Aorta (tissue), 5 donors: Measurements from ENCODE around the gene CNGA3. TPM values are rescaled to one million over a fixed set of nuclear protein-coding genes. Genes with fewer than 3 reads are reported as not detected.
A peak's percentile ranks its signal among the peaks of the same experiment; 100 is the strongest.

Source experiments
- ATAC-seq: fragments of 200-7000 bp; cut with Tn5 transposase; one replicate; pipeline ENCODE4 v1.9.1; 2022; ENCODE audit warnings: moderate library complexity; ENCODE audit not compliant: low FRiP score
- DNase-seq, 2 donors: peaks; one replicate each; pipeline ENCODE4 v3.0.0-alpha.2; 2020
- H3K27ac ChIP-seq, 2 donors: one replicate each; pipeline ENCODE4 v1.5.1; 2013; ENCODE audit warnings: low read length in 2 of 2, mild to moderate bottlenecking in 2 of 2, moderate library complexity in 2 of 2, control low read depth in 1 of 2, inconsistent platforms in 1 of 2, low read depth in 1 of 2
- H3K27me3 ChIP-seq, 2 donors: one replicate each; pipeline ENCODE4 v1.6.1; 2013; ENCODE audit warnings: control low read depth in 1 of 2, low read length in 1 of 2, mild to moderate bottlenecking in 1 of 2, moderate library complexity in 1 of 2; ENCODE audit not compliant: insufficient read depth in 2 of 2, control insufficient read depth in 1 of 2
- H3K36me3 ChIP-seq, 2 donors: one replicate each; pipeline ENCODE4 v1.6.1; 2013; ENCODE audit warnings: control low read depth in 1 of 2, low read length in 1 of 2, mild to moderate bottlenecking in 1 of 2; ENCODE audit not compliant: insufficient read depth in 2 of 2, control insufficient read depth in 1 of 2
- H3K4me1 ChIP-seq, 2 donors: one replicate each; pipeline ENCODE4 v1.6.1; 2013; ENCODE audit warnings: low read length in 2 of 2, control low read depth in 1 of 2, mild to moderate bottlenecking in 1 of 2, moderate library complexity in 1 of 2; ENCODE audit not compliant: insufficient read depth in 2 of 2, control insufficient read depth in 1 of 2
- H3K4me3 ChIP-seq, 2 donors: one replicate each; pipeline ENCODE4 v1.5.1; 2013; ENCODE audit warnings: low read length in 2 of 2, control low read depth in 1 of 2, mild to moderate bottlenecking in 1 of 2
- H3K9me3 ChIP-seq: one replicate; pipeline ENCODE4 v1.6.1; 2013; ENCODE audit warnings: mild to moderate bottlenecking, low read length; ENCODE audit not compliant: control insufficient read depth
- WGBS, 2 donors: extraction: QIAGEN DNeasy Blood & Tissue Kit; methylation state at CpG; one replicate each; pipeline ENCODE4 v1.1.7; 2013; 5-methylcytosine and 5-hydroxymethylcytosine counted together
- intact Hi-C, 2 donors: fragments of 100-400 bp; cut with DNase I; formaldehyde crosslinking; loops; one replicate each; pipeline versions ENCODE4 v1.14.2 to v1.15.0; 2022
- polyA plus RNA-seq, 2 donors: library from polyadenylated mRNA; stranded (reverse); fragments of 200-250 nt; gene quantifications; one replicate each; pipeline ENCODE4 v1.2.3, GENCODE V29; 2013
- total RNA-seq, 2 donors: library from RNA; stranded (reverse); fragmentation: NEBNext Ultra II Directional; extraction: Animal tissue kit (Norgen Biotek cat#: 25700); gene quantifications; one replicate each; pipeline ENCODE4 v1.2.1, GENCODE V29; 2021
- donor health status: healthy with polysubstance abuse.
- donor health status: Bipolar disorder and iron deficiency.
- donor health status: DM: no; HTN: no; CAD: no.
- donor health status: DM: no; HTN: no; CAD: no.
- donor health status: DM: yes; HTN: yes; CAD: no.

Gene CNGA3
- total and polyA plus RNA-seq, 4 donors: not detected

- Histone ChIP-seq H3K27ac (peak within 1 kb of the TSS in 1 of 2 donors; percentile 21), H3K4me1 (peaks cover 0 to 2% of the 10 kb centered on the region in 2 donors), H3K27me3 (no peaks in the 10 kb centered on the region), H3K36me3 (no peaks in the 10 kb centered on the region), H3K9me3 (no peaks in the 10 kb centered on the region), H3K4me3 (peak within 1 kb of the TSS; percentile 98)
- intact Hi-C loops: no loop called here
- DNase-seq: peak; percentile 83 to 92
- peak; percentile 90 for ATAC-seq
- 0 to 1% methylated on average over 30 to 75 of the region's 75 CpGs for WGBS, 2 donors
Observed at GRCh38 chr2:98444436-98445176, 98.3 kb downstream of the CNGA3 start, which contains the start of gene INPP4A. Gene INPP4A (plus strand): TSS chr2:98444858. CDS start chr2:98520049, 75,191 bp downstream.

GRCh38 chr2:98445177-98445682 is 99.0 kb downstream of the CNGA3 start:
- Histone ChIP-seq H3K4me1 (peaks cover 0 to 2% of the 10 kb centered on the region in 2 donors), H3K9me3 (no peaks in the 10 kb centered on the region), H3K27ac (no peak overlapping the region), H3K4me3 (peak overlapping the region; percentile 98), H3K27me3 (no peaks in the 10 kb centered on the region), H3K36me3 (no peaks in the 10 kb centered on the region)
- DNase-seq (peak in 1 of 2 donors; percentile 81), ATAC-seq (peak; percentile 51)
- intact Hi-C loops: no loop called here
- 0% methylated on average over 34 of the region's 34 CpGs for WGBS, 2 donors

GRCh38 chr2:98445683-98446581 is 99.7 kb downstream of the CNGA3 start:
- no peak overlapping the region for H3K27ac ChIP-seq
- ATAC-seq (peak; percentile 36), DNase-seq (peak in 1 of 2 donors; percentile 40)
- no peaks in the 10 kb centered on the region for H3K36me3 ChIP-seq
- no peaks in the 10 kb centered on the region for H3K27me3 ChIP-seq
- WGBS, 2 donors: 41 to 48% methylated on average over 19 of the region's 19 CpGs
- H3K4me3 ChIP-seq: peak overlapping the region; percentile 98
- intact Hi-C loops: no loop called here
- no peaks in the 10 kb centered on the region for H3K9me3 ChIP-seq
- H3K4me1 ChIP-seq: peaks cover 0 to 2% of the 10 kb centered on the region in 2 donors

- H3K4me3 ChIP-seq: no peak overlapping the region
- peaks cover 0 to 2% of the 10 kb centered on the region in 2 donors for H3K4me1 ChIP-seq
- H3K27me3 ChIP-seq: no peaks in the 10 kb centered on the region
- H3K9me3 ChIP-seq: no peaks in the 10 kb centered on the region
- intact Hi-C loops: no loop called here
- DNase-seq (no peak), ATAC-seq (no peak)
- no peaks in the 10 kb centered on the region for H3K36me3 ChIP-seq
- no peak overlapping the region for H3K27ac ChIP-seq
- WGBS, 2 donors: 83 to 87% methylated on average over 6 of the region's 6 CpGs
Observed at GRCh38 chr2:98446850-98447249, 100.6 kb downstream of the CNGA3 start.

Other genes with a start within 250 kb of the CNGA3 start
- 10 to 100 TPM; 36.8 to 43.4 TPM for gene INPP4A, start 98.4 kb downstream of the CNGA3 start, total RNA-seq
- gene INPP4A, start 98.4 kb downstream of the CNGA3 start, polyA plus RNA-seq: 1 to 10 TPM; 2.9 to 5.9 TPM